Measurements from ENCODE around the gene HOXA3.

Gene HOXA3

DNA sequence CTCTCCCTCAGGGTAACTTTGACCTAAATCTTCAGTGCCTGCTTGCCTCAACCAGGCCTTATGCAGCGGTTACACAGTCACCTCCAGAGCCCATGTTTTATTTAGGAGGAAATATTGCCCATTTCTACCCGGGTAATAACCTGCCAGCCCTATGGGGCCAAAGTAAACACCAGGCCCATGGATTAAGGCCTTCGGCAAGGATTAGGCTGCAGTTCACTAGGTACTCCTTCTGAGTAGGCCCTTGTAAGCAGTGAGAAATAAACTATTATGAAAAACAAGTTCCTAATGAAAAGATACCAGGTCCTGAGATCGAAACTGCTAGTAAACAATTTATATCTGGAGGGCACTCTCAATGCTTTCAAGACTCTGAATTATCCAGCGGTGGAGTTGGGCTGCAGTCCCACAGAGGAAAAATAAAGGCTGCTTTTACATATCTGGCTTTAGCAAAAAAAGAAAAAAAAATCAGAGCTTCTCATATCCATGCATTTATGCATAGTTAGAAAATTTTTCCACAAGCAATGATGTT lies 25.5 kb upstream of the HOXA3 start:
- DNase-seq, result no peak

DNA sequence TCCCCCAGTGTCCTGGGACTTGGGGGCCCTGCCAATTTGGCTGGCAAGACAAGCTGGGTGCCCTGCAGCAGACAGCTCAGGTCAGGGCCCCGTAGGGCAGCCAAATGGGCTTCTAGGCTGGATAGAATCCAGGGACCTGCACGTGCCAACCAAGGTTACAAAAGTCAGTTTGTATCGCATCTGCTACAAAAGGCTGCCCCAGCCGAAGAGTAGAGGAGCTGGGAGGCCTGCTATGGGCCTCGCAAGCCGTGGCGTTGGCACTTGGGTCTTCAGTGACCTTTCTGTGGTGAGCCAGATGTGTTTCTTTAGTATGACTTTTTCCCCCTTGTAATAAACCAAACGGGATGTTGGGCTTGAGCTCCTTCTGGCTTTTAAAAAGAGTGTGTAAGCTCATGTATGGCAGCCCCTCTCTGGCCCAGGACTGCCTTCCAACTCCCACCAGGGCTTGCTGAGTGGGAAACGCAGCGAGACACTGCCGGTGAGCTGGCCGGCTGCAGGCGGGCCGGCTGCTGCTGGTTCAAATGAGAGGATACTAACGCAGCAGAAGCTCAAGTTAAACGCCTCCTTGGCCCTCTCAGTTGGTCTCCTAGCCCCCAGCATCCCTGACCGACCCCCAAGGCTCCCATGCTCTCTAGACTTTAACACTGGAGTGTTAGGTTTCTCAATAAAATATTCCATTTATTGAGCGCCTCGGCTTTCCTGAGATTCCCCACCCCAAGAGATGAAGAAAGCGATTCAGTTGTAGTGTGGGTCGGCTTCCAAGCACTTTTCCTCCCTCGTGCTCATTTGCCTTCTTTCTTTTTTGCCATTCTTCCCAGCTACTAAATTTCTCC lies 24.8 kb upstream of the HOXA3 start:
- DNase-seq, result no peak

DNA sequence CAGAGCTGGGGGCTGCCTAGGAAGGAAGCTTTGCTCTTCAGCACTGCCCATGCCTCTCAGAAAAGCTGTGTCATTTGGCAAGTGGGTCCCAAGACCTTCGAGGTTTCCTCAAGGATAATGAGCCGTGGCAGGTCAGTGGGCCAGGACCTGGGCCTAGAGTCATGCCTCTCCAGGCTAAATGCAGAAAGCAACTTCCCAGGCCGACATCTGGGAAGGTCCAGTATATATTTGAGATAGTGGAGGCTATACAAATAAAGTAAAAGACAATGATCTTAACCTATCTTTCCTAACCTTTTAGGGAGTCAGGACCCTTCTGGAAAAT lies 24.1 kb upstream of the HOXA3 start:
- no peak for DNase-seq

DNA sequence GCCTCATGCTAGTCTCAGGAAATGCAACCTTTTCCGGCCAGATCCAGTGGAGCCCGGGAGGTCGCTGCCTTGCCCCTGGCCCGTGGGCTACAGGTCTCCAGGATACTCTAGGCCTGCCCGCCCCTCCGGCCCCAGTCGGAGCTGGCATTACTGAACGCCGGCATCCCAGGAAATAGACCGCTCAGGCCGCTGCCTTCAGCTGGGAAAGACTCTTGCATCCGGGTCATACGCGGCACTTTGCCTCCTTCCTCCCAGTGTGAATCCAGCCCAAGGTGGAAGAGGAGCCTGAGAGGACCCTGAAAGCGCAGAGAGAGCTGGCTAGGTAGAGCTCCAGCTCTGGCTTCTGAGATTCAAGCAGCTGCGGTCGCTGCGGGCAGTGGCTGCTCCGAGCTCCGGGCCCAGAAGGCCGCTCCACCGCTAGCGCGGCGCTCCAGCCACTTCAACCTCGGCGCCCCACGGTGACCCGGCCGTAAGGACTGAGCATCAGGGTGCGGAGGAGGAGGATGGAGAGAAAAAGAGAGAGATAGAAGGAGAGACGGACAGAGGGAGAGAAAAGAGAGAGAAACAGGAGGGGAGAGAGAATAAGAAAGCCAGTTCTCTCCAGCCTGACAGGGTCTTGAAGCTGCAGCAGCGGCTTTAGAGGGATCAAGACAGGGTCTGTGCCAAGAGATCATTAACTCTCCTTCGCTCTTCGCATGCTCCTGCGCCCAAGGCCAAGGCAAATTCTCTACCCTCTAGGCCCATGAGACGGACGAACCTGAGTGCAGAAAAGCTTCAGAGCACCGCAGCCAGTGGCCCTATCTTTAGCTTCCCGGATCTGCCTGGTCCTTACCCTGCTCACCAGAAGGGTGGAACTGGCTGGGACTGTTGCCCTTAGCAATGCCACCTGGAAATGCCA lies 23.5 kb upstream of the HOXA3 start:
- no peak for DNase-seq

DNA sequence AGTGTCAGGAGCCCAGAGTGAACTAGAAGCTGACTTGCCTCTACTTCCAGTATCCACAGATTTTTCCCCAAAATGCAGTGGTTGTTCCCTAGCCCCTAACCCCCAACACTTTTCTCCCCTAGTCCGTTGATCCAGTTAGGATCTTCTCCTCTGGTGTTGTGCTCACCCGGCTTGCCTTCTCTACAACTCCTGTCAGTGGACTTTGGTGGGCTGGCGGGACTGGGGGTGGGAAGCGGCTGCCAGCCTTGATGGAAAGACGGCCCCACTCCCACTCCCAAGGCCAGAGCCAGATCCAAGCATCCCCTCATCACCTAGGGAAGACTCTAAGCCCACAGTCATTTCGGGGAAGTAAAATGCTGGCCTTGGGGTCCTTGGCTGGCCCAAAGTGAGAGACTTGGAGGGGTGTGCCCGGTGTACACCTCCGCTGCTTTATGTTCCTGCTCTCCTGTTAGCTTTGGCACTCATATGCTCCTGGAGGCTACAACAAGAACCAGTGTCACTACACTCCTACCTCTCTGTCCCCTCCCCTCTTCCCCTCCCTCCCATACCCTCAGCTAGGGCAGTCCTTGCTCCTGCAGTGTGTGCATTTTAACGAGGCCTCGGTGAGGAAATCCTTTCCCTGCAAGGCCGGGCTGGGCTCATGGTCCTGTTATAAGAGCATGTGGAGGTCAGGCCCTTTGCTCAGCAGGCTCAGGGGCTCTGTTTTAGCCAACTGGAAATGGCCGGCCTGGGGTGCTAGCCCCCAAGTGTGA lies 22.7 kb upstream of the HOXA3 start:
- no peak for DNase-seq

DNA sequence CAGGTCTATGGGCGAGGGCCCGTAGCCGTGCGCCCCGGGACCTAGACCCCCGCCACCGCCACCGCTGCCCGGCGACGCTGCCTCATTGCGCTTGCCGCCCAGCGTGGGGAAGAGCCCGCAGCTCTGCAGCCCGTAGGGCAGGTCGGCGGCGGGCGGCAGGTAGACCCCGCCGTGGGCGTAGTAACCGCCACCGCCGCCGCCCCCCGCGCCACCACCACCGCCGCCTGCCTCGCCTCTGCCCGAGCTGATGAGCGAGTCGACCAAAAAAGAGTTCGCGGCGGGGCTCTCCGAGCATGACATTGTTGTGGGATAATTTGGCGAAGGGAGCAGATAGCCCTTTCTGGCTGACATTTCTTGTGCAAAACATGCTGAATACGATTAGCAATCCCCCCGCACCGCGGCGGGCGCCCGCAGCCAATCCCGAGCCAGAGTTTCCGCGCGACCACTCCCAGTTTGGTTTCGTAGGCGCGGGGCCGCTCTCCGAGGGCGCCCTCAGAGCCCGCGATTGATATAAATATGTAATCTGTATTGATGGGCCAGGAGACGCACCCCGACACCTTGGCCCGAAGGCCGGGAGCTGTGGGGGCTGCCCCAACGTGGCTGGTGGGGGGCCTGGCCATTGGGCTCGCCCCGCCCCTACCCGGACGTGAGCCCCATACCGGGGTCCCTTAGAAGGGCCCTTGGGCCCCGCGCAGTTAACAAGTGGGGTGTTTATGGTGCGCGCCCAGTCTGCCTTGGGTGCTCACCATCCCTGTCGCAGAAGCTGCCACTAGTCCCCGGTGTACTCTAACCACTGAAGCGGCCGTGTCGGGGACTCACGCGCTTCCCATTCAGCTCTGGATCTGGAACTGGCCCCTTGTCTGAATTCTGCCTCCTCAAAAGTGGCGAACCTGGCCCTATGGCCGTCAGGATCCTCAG lies 21.8 kb upstream of the HOXA3 start, which contains the start of gene HOXA10:
TSS of gene HOXA10 (minus strand) at position 365 of the 918 bp plus-strand sequence. CDS start at position 351, 14 bp downstream.
- DNase-seq, result no peak

DNA sequence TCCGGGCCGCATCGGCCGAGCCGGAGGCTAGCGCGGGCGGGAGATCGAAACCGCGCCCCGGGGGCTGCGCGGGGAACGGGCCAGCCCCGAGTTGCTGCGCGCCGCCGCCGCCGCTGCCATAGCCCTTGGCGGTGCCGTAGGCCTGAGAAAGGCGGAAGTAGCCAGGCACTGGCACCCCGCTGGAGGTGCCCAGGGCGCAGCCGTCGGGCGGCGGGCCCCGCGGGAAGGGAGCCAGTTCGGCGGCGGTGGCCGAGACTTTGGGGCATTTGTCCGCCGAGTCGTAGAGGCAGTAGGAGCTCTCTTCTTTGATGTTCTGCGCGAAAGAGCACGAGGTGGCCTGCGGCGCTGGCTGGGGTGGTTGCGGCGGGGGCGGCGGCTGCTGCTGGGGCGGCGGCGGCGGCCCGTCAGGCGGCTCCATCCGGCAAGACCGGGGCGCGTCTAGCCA lies 21.1 kb upstream of the HOXA3 start:
- peak in 1 of 2 donors; percentile 42 for DNase-seq

DNA sequence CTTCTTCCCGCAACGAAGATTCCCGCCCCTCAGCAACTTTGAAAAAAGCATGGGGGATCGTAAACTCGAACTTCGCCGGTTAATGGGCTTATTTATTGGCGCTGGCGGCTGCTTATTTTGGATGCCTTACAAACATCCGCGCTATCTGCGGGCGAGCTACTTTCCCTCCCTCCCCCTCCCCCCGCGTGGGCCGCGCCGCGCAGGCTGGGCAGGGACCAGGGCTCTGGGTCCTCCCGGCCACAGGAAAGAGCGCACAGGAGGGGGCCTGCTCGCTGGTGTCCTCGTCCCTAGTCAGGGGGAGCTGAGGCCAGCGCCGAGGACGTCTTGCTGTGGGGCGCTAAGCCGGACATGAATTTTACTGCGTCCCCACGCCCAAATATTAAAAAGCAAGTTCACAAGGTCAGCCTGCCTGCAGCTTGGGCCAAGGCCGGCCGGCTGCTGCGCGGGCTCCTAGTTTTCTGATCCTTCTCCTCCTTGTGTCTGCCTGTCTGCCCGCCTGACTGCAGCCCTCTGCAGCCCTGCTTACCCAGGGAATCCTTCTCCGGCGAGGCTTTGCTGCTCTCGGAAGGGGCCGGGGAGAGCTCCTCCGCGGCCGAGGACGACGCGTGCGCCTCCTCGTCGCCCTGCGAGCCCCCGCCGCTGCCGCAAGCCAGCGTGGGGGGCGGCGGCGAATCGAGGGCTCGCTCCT lies 20.6 kb upstream of the HOXA3 start:
- DNase-seq, result no peak

DNA sequence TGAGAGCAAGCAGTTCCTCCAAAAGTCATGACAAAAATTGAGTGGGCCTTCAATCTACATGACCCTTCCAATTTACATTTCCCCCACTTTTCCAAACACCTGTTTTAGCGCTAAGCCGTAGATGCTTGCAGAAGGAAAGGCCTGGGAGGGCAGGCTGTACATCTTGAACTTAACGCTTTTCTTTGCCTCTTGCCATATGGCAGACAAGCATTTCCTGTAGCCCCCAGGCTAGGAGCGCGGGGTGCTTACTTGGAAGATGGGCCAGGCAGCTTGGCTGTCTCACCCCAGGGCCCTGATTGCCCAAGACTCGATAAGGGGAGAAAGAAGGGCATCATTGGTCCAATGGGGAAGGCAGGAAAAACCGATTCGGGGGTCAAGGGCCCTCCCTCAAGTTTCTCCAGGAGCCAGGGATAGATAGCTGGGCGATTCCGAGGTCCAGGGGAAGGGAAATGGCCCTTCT lies 20.0 kb upstream of the HOXA3 start:
- DNase-seq, result no peak

DNA sequence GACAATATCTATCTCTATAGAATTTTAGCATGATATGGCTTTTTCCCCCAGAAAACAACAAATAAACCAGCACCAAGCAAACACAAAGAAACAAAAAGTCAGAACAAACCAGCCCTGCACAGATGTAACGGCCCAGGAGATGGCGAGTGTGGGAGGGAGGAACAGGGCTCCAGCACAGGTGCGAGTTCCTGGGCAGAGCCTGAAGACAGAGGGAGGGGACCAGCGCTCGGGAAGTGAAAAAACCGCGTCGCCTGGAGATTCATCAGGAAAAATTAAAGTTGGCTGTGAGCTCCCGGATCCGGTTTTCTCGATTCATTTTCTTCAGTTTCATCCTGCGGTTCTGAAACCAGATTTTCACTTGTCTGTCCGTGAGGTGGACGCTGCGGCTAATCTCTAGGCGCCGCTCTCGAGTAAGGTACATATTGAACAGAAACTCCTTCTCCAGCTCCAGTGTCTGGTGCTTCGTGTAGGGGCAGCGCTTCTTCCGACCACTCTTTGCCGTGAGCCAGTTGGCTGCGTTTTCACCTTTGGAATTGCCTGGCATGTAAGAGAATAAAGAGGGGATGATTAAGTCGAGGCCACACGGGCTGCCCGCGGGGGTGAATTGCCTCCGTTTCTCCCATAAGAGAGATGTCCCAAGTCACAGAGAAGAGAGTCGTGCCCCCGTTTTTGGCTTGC lies 19.4 kb upstream of the HOXA3 start:
- no peak for DNase-seq

DNA sequence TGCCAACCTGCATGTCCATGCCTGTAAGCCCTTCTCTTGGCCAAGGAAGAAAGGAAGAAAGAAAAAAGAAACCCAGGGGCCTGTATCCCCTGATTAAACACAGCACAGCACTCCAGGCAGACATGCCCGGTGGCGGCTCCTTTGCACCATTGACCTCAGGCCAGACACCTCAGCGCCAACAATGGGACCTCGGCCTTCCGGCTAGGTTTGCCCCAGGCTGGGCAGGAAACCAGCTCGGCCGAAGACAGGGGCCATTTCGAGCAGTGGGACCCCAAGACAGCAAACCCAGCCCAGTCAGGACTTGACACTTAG lies 18.9 kb upstream of the HOXA3 start:
- no peak for DNase-seq

DNA sequence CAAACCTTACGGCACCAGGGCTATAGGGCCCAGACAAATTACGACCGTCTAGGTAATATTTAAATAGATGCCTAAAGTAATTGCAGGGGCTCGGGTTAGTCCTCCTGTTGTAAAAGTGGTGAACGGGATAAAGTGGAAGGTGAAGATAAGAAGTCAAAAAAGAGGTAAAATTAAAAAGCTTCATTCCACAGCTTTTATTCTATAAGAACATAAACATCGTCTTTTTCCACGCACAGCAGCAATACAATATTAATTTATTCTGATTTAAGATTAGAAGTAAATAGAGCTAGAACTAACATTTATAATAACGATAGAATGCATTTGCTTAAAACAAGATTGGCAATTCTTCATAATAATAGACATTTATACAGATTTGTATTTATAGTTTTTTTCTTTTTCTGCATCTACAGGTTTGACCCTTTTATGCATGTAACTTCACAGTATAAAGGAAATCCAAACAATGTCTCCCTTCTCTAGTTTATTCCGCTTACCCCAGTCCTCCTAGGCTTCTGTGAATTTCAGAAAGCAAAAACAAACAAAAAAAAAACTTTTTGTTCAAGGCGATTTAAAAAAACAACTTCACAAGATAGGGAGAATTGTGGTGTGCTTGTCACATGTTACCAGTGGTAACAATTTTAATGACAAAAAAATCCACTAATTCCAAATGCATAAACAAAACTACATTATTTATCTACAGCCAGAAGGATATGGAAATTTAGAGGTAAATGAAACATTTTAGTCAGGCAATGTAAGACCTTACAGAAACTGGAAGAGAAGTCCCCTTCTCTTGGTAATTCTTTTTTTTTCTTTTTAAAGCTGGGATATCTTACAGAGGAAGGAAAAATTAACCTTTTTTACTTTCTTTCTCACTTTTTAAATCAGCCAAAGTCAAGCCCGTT lies 18.3 kb upstream of the HOXA3 start:
- DNase-seq, result no peak

DNA sequence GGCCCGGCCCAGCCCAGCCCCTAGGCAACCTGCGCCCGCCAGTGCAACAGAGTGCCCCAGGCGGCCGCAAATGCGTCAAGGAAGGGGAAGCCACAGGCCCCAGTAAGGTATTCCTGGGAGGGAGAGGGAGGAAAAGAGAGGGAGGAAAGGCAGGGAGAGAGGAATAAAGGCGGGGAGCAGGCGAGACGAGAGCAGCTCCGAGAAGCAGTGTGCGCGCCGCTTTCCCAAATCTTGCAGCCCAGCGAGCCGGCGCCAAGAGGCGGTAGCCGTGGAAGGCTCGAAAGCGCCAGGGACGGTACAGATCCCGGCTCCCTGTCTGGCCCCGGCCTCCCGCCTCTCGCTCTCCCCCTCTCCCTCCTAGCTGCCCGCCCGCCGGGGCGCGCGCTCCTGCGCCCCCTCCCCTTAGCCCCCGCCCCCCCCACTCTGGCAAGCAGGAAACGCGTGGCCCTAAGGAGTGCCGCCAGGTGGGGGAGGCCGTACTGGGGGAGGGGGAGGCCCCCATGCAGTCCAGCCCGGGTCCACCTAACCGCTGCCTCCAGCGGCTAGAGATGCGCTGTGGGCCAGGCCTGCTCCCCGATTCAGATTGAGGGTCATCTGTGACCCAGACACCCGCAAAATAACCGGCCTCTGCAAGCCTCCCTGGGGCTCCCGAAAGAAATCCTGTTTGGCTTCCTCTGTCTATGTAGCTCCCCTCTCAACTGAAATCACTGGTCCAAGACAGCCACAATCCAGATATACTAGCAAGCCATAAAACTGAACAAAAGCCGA lies 17.5 kb upstream of the HOXA3 start:
- no peak for DNase-seq

DNA sequence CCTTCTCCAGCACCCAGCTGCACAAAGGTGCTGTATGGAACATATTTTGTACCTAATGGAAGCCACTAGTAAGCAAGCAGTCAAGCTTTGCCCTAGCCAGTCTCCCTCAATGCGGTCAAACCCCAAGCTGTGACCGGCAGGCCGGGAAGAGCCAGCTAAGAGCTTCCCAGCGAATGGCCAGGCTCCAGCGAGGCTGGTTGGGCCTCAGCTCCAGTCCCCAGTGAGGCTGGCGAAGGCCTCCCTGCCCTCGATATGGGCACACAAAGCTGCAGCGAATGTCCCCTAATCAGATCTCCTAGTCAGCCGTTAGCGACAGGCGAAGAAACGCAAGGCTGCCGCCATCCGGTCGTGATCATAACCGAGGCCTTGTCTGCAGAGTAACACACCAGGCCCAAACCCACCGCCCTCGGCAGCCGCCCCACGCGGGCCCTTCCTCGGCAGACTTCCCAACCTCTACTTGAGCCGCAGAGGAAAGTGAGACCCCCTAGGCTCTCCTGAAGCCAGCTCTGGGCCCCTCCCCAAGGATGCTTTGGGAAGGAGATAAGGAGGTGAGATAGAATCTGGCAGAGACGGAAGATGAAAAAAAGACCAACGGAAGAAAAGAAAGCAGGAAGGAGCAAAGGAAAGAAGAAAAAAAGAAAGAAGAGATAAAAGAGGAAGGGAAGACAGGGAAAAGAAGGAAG lies 16.0 kb upstream of the HOXA3 start:
- no peak for DNase-seq

DNA sequence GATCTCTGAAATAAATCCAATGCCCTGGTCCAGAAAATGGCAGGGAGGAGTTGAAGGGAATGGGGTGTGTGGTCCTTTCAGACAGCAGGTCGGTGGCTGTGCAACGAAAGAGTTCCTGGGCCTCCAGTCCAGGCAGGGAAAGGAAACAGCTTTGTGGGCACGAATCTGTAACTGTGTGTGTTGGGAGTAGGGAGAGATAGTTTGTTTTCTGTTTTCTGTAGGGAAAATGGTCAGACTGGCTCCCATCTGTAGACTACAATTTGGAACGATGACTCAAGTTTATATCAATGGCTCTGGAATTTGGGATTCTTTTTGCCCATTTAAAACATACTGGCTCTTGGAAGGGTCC lies 15.5 kb upstream of the HOXA3 start:
- DNase-seq, result no peak

DNA sequence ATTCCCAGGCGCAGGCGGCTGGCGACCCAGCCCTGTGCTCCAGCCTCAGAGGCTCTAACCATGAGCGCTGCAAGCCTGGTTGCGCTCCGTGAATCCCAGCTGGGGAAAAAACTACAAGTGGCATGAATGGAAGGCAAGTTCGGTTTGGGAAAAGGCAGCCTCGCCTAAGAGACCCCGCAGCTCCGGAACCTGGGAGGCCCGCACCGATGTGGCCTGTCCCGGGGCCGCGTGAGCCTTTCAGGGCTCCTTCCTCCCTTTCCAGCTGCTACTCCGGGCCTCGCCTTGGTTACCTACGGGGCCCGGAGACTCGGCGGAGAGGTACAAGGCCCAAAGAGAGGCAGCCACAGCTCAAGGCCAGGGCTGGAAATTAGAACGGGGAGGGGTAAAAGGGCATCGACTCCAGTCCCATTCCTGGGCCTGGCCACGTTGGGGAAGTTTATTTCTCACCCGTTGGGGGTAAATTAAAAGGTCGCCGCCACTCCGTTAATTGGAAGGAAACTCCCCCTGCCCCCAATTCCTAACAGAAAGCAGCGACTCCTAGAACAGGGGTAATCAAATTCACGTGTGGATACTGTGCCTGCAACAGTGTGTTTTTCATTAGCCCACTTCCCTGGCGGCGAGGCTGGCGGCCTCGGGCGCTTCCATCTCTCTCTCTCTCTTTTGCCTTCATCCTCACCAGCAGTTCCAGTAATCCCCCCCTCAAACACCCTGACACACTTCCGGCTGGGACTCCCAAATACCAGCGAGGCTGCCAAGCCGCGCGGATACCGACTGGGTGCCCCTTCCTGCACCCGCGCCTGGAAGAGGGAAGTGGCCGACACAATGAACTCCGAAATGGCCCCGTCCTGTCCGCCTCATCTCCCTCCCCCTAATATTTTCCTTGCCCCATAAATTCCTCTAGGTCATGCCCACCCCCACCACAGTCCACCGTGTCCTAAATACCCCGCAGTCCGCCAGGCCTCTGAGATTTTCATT lies 14.4 kb upstream of the HOXA3 start:
- DNase-seq, result no peak

DNA sequence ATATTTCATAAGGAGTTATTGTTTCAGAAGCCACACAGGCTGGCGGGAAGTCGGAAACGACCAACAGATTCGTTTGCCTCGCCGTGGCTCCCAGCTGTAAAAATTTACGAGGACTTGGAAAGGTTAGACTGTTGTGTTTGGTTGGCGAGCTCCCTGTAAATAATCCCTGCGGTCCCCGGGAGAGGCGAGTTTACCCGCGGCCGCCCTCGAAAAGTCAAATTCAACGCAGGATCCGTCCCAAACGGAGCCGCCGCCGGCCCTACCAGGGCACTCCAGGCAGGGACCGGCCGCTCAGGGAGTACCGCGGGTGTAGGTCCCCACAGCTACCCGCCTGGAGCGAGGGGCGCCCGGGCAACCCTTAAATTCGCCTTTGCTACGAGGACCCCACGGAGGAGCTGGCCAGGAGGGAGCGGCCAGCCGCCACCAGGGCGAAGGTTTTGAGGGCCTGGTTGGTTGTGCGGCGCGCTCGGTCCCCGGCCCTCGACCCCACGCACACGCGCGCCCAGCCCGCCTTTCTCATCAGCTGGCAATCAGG lies 13.7 kb upstream of the HOXA3 start:
- DNase-seq, result no peak
